ENCODE measurements around the gene TSPAN17.

The TSPAN17 gene

GRCh38 chr5:176624142-176624541 is 23.1 kb upstream of the TSPAN17 start:
- no peak for TF ChIP-seq CTCF (IDR thresholded peaks at IDR 0.05)
- no peak for DNase-seq

GRCh38 chr5:176624938-176625337 is 22.3 kb upstream of the TSPAN17 start:
- Histone ChIP-seq H3K27ac (no peak overlapping the region), H3K36me3 (no peaks in the 10 kb centered on the region), H3K4me3 (no peak overlapping the region), H3K27me3 (peaks cover 3 to 91% of the 10 kb centered on the region in 2 donors), H3K9me3 (no peaks in the 10 kb centered on the region), H3K4me1 (peaks cover 0 to 15% (median 15%) of the 10 kb centered on the region in 4 donors)
- no peak for DNase-seq
- intact Hi-C loops (cut with DNase I; ENCODE audit: low total_unique reads) = no loop called here
- no peak for TF ChIP-seq CTCF (IDR thresholded peaks at IDR 0.05)

More at GRCh38 chr5:176624142-176624541, 23.1 kb upstream of the TSPAN17 start:
- Histone ChIP-seq H3K9me3 (no peaks in the 10 kb centered on the region), H3K4me1 (peaks cover 0 to 15% (median 14%) of the 10 kb centered on the region in 4 donors), H3K4me3 (no peak overlapping the region), H3K27me3 (peaks cover 3 to 91% of the 10 kb centered on the region in 2 donors), H3K36me3 (no peaks in the 10 kb centered on the region), H3K27ac (no peak overlapping the region)
- intact Hi-C loops (cut with DNase I; ENCODE audit: low total_unique reads) = no loop called here

- TF ChIP-seq CTCF (IDR thresholded peaks at IDR 0.05) = no peak
- no peaks in the 10 kb centered on the region for H3K9me3 ChIP-seq
- intact Hi-C loops (cut with DNase I; ENCODE audit: low total_unique reads) = no loop called here
- no peak overlapping the region for H3K4me3 ChIP-seq
- no peak for DNase-seq
- peaks cover 0 to 15% (median 15%) of the 10 kb centered on the region in 4 donors for H3K4me1 ChIP-seq
- no peak overlapping the region for H3K27ac ChIP-seq
- peaks cover 0 to 91% of the 10 kb centered on the region in 2 donors for H3K27me3 ChIP-seq
- no peaks in the 10 kb centered on the region for H3K36me3 ChIP-seq
Observed at GRCh38 chr5:176625512-176625911, 21.8 kb upstream of the TSPAN17 start.

GRCh38 chr5:176625966-176626875 is 21.1 kb upstream of the TSPAN17 start:
- no peak for TF ChIP-seq CTCF (IDR thresholded peaks at IDR 0.05)
- Histone ChIP-seq H3K4me3 (no peak overlapping the region), H3K27me3 (peaks cover 0 to 91% of the 10 kb centered on the region in 2 donors), H3K4me1 (peaks cover 0 to 18% (median 16%) of the 10 kb centered on the region in 4 donors), H3K36me3 (no peaks in the 10 kb centered on the region), H3K27ac (no peak overlapping the region), H3K9me3 (no peaks in the 10 kb centered on the region)
- no peak for DNase-seq
- intact Hi-C loops (cut with DNase I; ENCODE audit: low total_unique reads) = no loop called here

- Histone ChIP-seq H3K27me3 (peaks cover 0 to 91% of the 10 kb centered on the region in 2 donors), H3K27ac (no peak overlapping the region), H3K9me3 (no peaks in the 10 kb centered on the region), H3K4me1 (peaks cover 0 to 18% (median 16%) of the 10 kb centered on the region in 4 donors), H3K4me3 (no peak overlapping the region), H3K36me3 (no peaks in the 10 kb centered on the region)
- TF ChIP-seq CTCF (IDR thresholded peaks at IDR 0.05) = no peak
- intact Hi-C loops (cut with DNase I; ENCODE audit: low total_unique reads) = no loop called here
- no peak for DNase-seq
Observed at GRCh38 chr5:176626876-176627236, 20.4 kb upstream of the TSPAN17 start.

All from tibial artery (tissue), 4 donors.